Activated CD8-positive, alpha-beta T cell treated with anti-CD3 and anti-CD28 coated beads for 36 hours (primary cell): ENCODE results near the gene SMPD2. TPM values are rescaled to one million over a fixed set of nuclear protein-coding genes. Genes with fewer than 3 reads are reported as not detected.

Experiments
- ATAC-seq: fragments of 200-7000 bp; cut with Tn5 transposase; one replicate; pipeline ENCODE4 v1.10.0; 2021; ENCODE audit warnings: mild to moderate bottlenecking, moderate library complexity
- CTCF ChIA-PET: fragments of 350-600 bp; sonication (Branson Sonifier 250); formaldehyde crosslinking; loops from one replicate; lab custom pipeline; 2021; ENCODE audit warnings: antibody characterized with exemption; lab: Charles Lee
- POLR2A ChIA-PET: fragments of 350-600 bp; sonication (Branson Sonifier 250); formaldehyde crosslinking; loops from one replicate; lab custom pipeline; 2021; ENCODE audit warnings: antibody characterized with exemption; lab: Charles Lee
- DNase-seq: peaks from one replicate; pipeline ENCODE4 v3.0.0-alpha.2; 2020
- H3K27ac Mint-ChIP-seq: one replicate; pipeline ENCODE4 v1.8.0; 2021; ENCODE audit warnings: mild to moderate bottlenecking, mixed read lengths
- H3K27me3 Mint-ChIP-seq: one replicate; pipeline ENCODE4 v1.8.0; 2021; ENCODE audit warnings: mixed read lengths
- H3K36me3 Mint-ChIP-seq: one replicate; pipeline ENCODE4 v1.8.0; 2021; ENCODE audit warnings: low read depth, mixed read lengths
- H3K4me1 Mint-ChIP-seq: one replicate; pipeline ENCODE4 v1.8.0; 2021; ENCODE audit warnings: low read depth, mixed read lengths
- H3K4me3 Mint-ChIP-seq: one replicate; pipeline ENCODE4 v1.8.0; 2021; ENCODE audit warnings: mild to moderate bottlenecking, moderate library complexity, mixed read lengths
- H3K9me3 Mint-ChIP-seq: one replicate; pipeline ENCODE4 v1.8.0; 2021; ENCODE audit warnings: mixed read lengths
- intact Hi-C: fragments of 100-400 bp; cut with micrococcal nuclease; formaldehyde crosslinking; loops from one replicate; pipeline ENCODE4 v1.10.0; 2022
- total RNA-seq, 2 experiments: library from RNA; stranded (reverse); gene quantifications; one replicate each; pipeline ENCODE4 v1.2.3, GENCODE V29; 2021
- TF ChIP-seq, protein P1 (sequence below): fragments of 200-600 bp; IDR thresholded peaks from one replicate; pipeline ENCODE4 v1.8.0; 2022; ENCODE audit warnings: antibody characterized with exemption, mild to moderate bottlenecking

SMPD2 gene
- total RNA-seq, 2 experiments from 2014 or later: 8.7 to 9.6 TPM

DNA sequence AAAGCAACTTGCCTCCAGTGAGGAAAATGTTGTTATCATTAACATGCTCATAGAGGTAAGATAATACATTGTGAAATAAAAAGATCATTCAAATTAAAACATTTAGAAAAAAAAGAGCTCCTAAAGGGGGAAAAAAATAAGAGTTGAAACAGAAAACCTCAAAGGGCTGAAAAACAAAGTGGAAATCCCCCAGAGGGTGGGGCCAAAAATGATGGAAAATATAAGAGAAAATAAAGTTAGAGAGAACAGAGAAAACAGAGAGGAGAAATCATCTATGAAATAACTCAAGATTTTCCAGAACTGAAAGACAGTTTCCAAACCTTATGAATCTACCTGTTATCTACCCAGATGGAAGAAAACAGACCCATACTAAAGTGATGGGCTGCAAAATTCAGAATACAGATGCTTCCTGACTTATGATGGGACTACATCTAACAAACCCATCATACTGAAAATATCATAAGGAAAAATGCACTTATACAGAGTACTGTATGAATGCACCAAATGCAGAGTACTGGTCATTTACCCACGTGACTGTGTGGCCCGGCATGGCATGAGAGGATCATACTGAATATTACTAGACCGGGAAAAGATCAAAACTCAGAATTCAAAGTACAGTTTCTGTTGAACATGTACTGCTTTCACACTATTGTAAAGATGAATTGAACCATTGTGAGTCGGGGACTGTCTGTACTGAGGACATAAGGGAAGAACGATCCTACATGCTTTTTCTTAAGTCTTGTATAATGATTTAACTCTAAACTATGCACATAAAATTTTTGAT lies 38.5 kb downstream of the SMPD2 start:
- DNase-seq: peak; percentile 55
- POLR2A ChIA-PET: interaction anchor here (0.5 to 1.6 kb wide), 4 partner anchors 10 to 336 kb away, joined by 3 to 6 read pairs (median 4); partner anchors contain the start of genes CD164 and MICAL1
- peaks cover 71% of the 10 kb centered on the region for H3K36me3 Mint-ChIP-seq
- no peaks in the 10 kb centered on the region for H3K9me3 Mint-ChIP-seq
- CTCF ChIA-PET: interaction anchor here (1.1 to 1.4 kb wide), 2 partner anchors 10 to 97 kb away, joined by 3 to 4 read pairs; partner anchors contain the start of gene CD164
- no peak for ATAC-seq
- H3K4me3 Mint-ChIP-seq: peak overlapping the region; percentile 96
- TF ChIP-seq, protein P1, sequence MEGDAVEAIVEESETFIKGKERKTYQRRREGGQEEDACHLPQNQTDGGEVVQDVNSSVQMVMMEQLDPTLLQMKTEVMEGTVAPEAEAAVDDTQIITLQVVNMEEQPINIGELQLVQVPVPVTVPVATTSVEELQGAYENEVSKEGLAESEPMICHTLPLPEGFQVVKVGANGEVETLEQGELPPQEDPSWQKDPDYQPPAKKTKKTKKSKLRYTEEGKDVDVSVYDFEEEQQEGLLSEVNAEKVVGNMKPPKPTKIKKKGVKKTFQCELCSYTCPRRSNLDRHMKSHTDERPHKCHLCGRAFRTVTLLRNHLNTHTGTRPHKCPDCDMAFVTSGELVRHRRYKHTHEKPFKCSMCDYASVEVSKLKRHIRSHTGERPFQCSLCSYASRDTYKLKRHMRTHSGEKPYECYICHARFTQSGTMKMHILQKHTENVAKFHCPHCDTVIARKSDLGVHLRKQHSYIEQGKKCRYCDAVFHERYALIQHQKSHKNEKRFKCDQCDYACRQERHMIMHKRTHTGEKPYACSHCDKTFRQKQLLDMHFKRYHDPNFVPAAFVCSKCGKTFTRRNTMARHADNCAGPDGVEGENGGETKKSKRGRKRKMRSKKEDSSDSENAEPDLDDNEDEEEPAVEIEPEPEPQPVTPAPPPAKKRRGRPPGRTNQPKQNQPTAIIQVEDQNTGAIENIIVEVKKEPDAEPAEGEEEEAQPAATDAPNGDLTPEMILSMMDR: no peak
- intact Hi-C loops: no loop called here
- peak overlapping the region; percentile 80 for H3K27ac Mint-ChIP-seq
- no peaks in the 10 kb centered on the region for H3K27me3 Mint-ChIP-seq
- peaks cover 64% of the 10 kb centered on the region for H3K4me1 Mint-ChIP-seq

DNA sequence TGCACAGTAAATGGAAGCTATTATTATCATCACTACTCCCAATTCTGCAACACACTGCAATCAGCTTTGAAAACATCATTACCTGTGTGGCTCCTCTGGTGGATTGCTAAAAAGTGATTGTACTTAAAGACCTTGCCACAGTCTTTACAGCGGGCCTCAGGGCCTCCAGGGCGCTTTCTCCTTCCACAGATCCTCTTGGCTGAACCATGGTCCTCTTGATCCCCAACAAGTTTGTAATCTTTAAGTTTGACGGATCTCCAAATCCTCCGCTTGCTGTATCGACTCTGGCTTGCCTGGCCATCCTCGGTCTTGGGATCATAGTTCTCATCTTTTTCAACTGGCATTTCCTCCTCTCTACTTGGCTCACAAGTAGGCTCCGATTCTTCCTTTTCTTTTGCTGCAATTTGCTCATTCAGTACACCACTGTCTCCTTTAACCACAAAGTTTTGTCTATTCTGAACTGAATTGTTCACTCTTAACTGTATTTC lies 40.5 kb downstream of the SMPD2 start:
- TF ChIP-seq, protein P1: no peak
- Mint-ChIP-seq H3K27me3 (no peaks in the 10 kb centered on the region), H3K4me3 (peak overlapping the region; percentile 96), H3K27ac (peak overlapping the region; percentile 22), H3K36me3 (peaks cover 55% of the 10 kb centered on the region), H3K4me1 (peaks cover 53% of the 10 kb centered on the region), H3K9me3 (no peaks in the 10 kb centered on the region)
- CTCF ChIA-PET: interaction anchor here (0.8 to 2.0 kb wide), 4 partner anchors 9 to 40 kb away, joined by 3 to 10 read pairs (median 4); partner anchors contain the start of genes PPIL6 and SMPD2
- intact Hi-C loops: loop anchor here (5.0 kb wide), 1 partner anchor 39 kb away; the partner anchor contains the start of genes PPIL6 and SMPD2
- ATAC-seq (no peak), DNase-seq (no peak)
- POLR2A ChIA-PET: interaction anchor here (0.6 to 3.5 kb wide), 7 partner anchors 11 to 99 kb away, joined by 3 to 13 read pairs (median 5); partner anchors contain the start of gene CD164

GRCh38 chr6:109482905-109483734 lies 42.6 kb downstream of the SMPD2 start, which contains the start of gene ZBTB24:
Gene ZBTB24, minus strand, starts transcription at chr6:109483219. Its CDS starts 1,193 bp downstream, at chr6:109482026.
- intact Hi-C loops: loop anchor here (5.0 kb wide), 1 partner anchor 41 kb away; the partner anchor contains the start of genes PPIL6 and SMPD2
- H3K4me1 Mint-ChIP-seq: peaks cover 35% of the 10 kb centered on the region
- peaks cover 38% of the 10 kb centered on the region for H3K36me3 Mint-ChIP-seq
- H3K4me3 Mint-ChIP-seq: peak within 1 kb of the TSS; percentile 96
- H3K9me3 Mint-ChIP-seq: no peaks in the 10 kb centered on the region
- CTCF ChIA-PET: interaction anchor here (0.7 to 1.5 kb wide), 6 partner anchors 25 to 100 kb away, joined by 3 to 4 read pairs (median 3); no protein-coding TSS in a partner anchor
- POLR2A ChIA-PET: interaction anchor here (0.6 to 3.5 kb wide), 6 partner anchors 11 to 869 kb away, joined by 3 to 13 read pairs (median 6); partner anchors contain the start of genes PPIL6 and SMPD2
- peak within 1 kb of the TSS; percentile 87 for H3K27ac Mint-ChIP-seq
- TF ChIP-seq, protein P1: no peak
- DNase-seq (peak; percentile 91), ATAC-seq (peak; percentile 85)
- H3K27me3 Mint-ChIP-seq: no peaks in the 10 kb centered on the region

DNA sequence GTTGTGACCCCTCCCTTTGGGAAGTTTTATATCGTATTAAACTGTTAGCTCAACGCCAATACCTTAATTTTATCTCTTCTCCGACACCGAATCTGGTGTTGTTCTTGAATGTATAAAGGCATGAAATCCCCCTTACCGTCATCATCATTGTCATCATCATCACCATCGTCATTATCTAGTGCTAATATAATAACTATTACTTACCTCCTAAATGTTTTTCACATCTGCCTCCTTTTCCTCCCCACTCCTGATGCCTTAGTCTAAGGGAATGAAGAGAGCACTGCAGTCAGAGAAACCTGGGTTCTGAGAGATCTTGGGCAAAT lies 43.2 kb downstream of the SMPD2 start:
- TF ChIP-seq, protein P1: no peak
- H3K4me1 Mint-ChIP-seq: peaks cover 29% of the 10 kb centered on the region
- H3K9me3 Mint-ChIP-seq: no peaks in the 10 kb centered on the region
- peaks cover 33% of the 10 kb centered on the region for H3K36me3 Mint-ChIP-seq
- H3K27me3 Mint-ChIP-seq: no peaks in the 10 kb centered on the region
- ATAC-seq (peak; percentile 3), DNase-seq (no peak)
- H3K27ac Mint-ChIP-seq: peak overlapping the region; percentile 52
- peak overlapping the region; percentile 70 for H3K4me3 Mint-ChIP-seq
- ChIA-PET CTCF (no interaction called here), POLR2A (no interaction called here)
- intact Hi-C loops: loop anchor here (5.0 kb wide), 1 partner anchor 41 kb away; the partner anchor contains the start of genes PPIL6 and SMPD2
